B cell (primary cell): Measurements from ENCODE around the gene SHLD2. TPM values are rescaled to one million over a fixed set of nuclear protein-coding genes. Genes with fewer than 3 reads are reported as not detected.
"Not testable (repeated sequence)": the region's sequence is repeated elsewhere in the genome, so short reads cannot be mapped to it uniquely, and the experiment has no call there.

Source experiments
- ATAC-seq: fragments of 200-7000 bp; cut with Tn5 transposase; one replicate; pipeline ENCODE4 v1.10.0; 2021; ENCODE audit warnings: low read depth, mild to moderate bottlenecking, moderate number of reproducible peaks, moderate library complexity
- CTCF ChIA-PET: fragments of 350-600 bp; sonication (Branson Sonifier 250); formaldehyde crosslinking; loops from one replicate; lab custom pipeline; 2021; ENCODE audit warnings: antibody characterized with exemption, inconsistent platforms; lab: Charles Lee
- POLR2A ChIA-PET: fragments of 350-600 bp; sonication (Branson Sonifier 250); formaldehyde crosslinking; loops from one replicate; lab custom pipeline; 2021; ENCODE audit warnings: antibody characterized with exemption; lab: Charles Lee
- DNase-seq: peaks from one replicate; pipeline ENCODE4 v3.0.0; 2013
- H2AFZ ChIP-seq: 2 replicates; pipeline ENCODE4 v1.6.1; 2012; ENCODE audit warnings: mild to moderate bottlenecking, low read depth, low read length; ENCODE audit not compliant: insufficient read depth, poor library complexity, severe bottlenecking
- H3K27ac ChIP-seq, 2 donors: 1 replicate in 1 of 2; 2 replicates in 1 of 2; pipeline ENCODE4 v1.5.1; 2012 to 2013; ENCODE audit warnings: low read length in 2 of 2, mild to moderate bottlenecking in 2 of 2, moderate library complexity in 1 of 2
- H3K27me3 ChIP-seq, 4 experiments: fragments of 200-600 bp in 1 of 4; sonication (generic) in 1 of 4; replicated peaks in 1 of 4; 1 replicate in 2 of 4; 2 replicates in 2 of 4; pipeline versions ENCODE4 v1.6.1 to v1.7.0; 2013 to 2016; ENCODE audit warnings: low read length in 3 of 4, mild to moderate bottlenecking in 2 of 4, mixed read lengths in 1 of 4, moderate library complexity in 1 of 4; ENCODE audit not compliant: insufficient read depth in 4 of 4, control insufficient read depth in 3 of 4; ENCODE audit errors: control extremely low read depth in 1 of 4
- H3K36me3 ChIP-seq, 2 experiments: replicated peaks in 1 of 2; 1 replicate in 1 of 2; 2 replicates in 1 of 2; pipeline versions ENCODE4 v1.6.1 to v1.7.1; 2013; ENCODE audit warnings: low read length in 1 of 2; ENCODE audit not compliant: insufficient read depth in 2 of 2, control insufficient read depth in 1 of 2; ENCODE audit errors: control extremely low read depth in 1 of 2, extremely low read depth in 1 of 2
- H3K4me1 ChIP-seq, 2 donors: fragments of 200-600 bp in 1 of 2; sonication (generic) in 1 of 2; 1 replicate in 1 of 2; 2 replicates in 1 of 2; pipeline versions ENCODE4 v1.5.1 to v1.6.1; 2013 to 2017; ENCODE audit warnings: low read length in 2 of 2; ENCODE audit not compliant: control insufficient read depth in 2 of 2, insufficient read depth in 2 of 2
- H3K4me2 ChIP-seq: replicated peaks from 2 replicates; pipeline ENCODE3; 2012; ENCODE audit warnings: mild to moderate bottlenecking, low read depth, low read length; ENCODE audit not compliant: poor library complexity, severe bottlenecking
- H3K4me3 ChIP-seq, 5 experiments: fragments of 200-600 bp in 1 of 5; sonication (generic) in 1 of 5; 1 replicate in 3 of 5; 2 replicates in 2 of 5; pipeline versions ENCODE4 v1.5.1 to v1.7.0; 2011 to 2016; ENCODE audit warnings: low read length in 4 of 5, mild to moderate bottlenecking in 4 of 5, low read depth in 2 of 5, control low read depth in 1 of 5, moderate library complexity in 1 of 5; ENCODE audit not compliant: insufficient read depth in 1 of 5; ENCODE audit errors: control extremely low read depth in 1 of 5, extremely low read depth in 1 of 5
- H3K79me2 ChIP-seq: fragments of 200-600 bp; sonication (generic); one replicate; pipeline ENCODE4 v1.6.0; 2016; ENCODE audit warnings: low read length; ENCODE audit not compliant: control insufficient read depth, insufficient read depth
- H3K9ac ChIP-seq: fragments of 200-600 bp; sonication (generic); 2 replicates; pipeline ENCODE4 v1.6.1; 2017; ENCODE audit warnings: mild to moderate bottlenecking, low read length, moderate library complexity
- H3K9me3 ChIP-seq, 3 donors: one replicate each; pipeline versions ENCODE4 v1.6.1 to v1.7.1; 2013; ENCODE audit warnings: low read length in 2 of 3; ENCODE audit not compliant: control insufficient read depth in 2 of 3, insufficient read depth in 1 of 3; ENCODE audit errors: control extremely low read depth in 1 of 3
- H4K20me1 ChIP-seq: 2 replicates; pipeline ENCODE4 v1.6.0; 2012; ENCODE audit warnings: mild to moderate bottlenecking, low read length; ENCODE audit not compliant: insufficient read depth, control insufficient read depth, poor library complexity, severe bottlenecking
- H3K27ac Mint-ChIP-seq: one replicate; pipeline ENCODE4 v1.8.0; 2021; ENCODE audit warnings: mixed read lengths
- H3K27me3 Mint-ChIP-seq: one replicate; pipeline ENCODE4 v1.8.0; 2021; ENCODE audit warnings: mixed read lengths
- H3K4me1 Mint-ChIP-seq: one replicate; pipeline ENCODE4 v1.8.0; 2021; ENCODE audit warnings: mixed read lengths
- H3K4me3 Mint-ChIP-seq: one replicate; pipeline ENCODE4 v1.8.0; 2021; ENCODE audit warnings: mixed read lengths
- H3K9me3 Mint-ChIP-seq: one replicate; pipeline ENCODE4 v1.8.0; 2022; ENCODE audit warnings: mixed read lengths; ENCODE audit not compliant: insufficient read depth
- WGBS: methylation state at CpG from one replicate; pipeline ENCODE4 v1.1.5; 2013; ENCODE audit warnings: missing lambda C conversion rate; ENCODE audit not compliant: insufficient coverage; 5-methylcytosine and 5-hydroxymethylcytosine counted together
- intact Hi-C: fragments of 100-400 bp; cut with micrococcal nuclease; formaldehyde crosslinking; loops from one replicate; pipeline ENCODE4 v1.10.0; 2022
- polyA plus RNA-seq: library from polyadenylated mRNA; depleted of rRNA; stranded (reverse); fragments of >200 nt; gene quantifications from 2 replicates; pipeline ENCODE4 v1.2.3, GENCODE V29; 2012
- total RNA-seq, 2 donors: library from RNA; stranded (reverse); fragments of 120-200 nt in 1 of 2; gene quantifications; 1 replicate in 1 of 2; 2 replicates in 1 of 2; pipeline versions ENCODE4 v1.2.3 to v1.2.4, GENCODE V29; 2013 to 2022

The SHLD2 gene
- total and polyA plus RNA-seq, 2 donors (not counting 1 experiment from before 2014, with no cell fraction given), result 9.0 to 22.3 TPM

DNA sequence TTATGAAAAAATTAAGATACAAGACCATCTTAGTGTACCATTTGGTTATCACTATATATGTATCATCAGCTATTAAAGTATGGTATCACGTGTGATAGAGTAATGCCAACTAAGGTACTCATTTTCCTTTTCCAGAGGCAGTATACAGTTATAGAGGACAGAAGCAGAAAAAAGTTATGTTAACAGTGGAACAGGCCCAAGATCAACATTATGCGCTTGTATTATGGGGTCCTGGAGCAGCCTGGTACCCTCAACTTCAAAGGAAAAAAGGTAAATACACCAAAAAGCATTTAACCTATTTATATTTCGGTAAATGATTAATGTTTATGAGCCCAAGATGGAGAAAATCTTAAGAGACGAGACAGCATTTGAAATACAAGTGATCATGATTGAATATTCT, 75.7 kb downstream of the SHLD2 start:
- H3K27ac Mint-ChIP-seq, H3K9me3 Mint-ChIP-seq, H4K20me1 ChIP-seq, CTCF ChIA-PET, H3K79me2 ChIP-seq, H3K4me3 ChIP-seq, intact Hi-C loops, H3K4me3 Mint-ChIP-seq, H3K27ac ChIP-seq, H3K4me1 Mint-ChIP-seq, H2AFZ ChIP-seq, H3K9ac ChIP-seq, H3K27me3 Mint-ChIP-seq, ATAC-seq, POLR2A ChIA-PET, H3K27me3 ChIP-seq, H3K9me3 ChIP-seq, DNase-seq, H3K36me3 ChIP-seq, H3K4me2 ChIP-seq, H3K4me1 ChIP-seq: not testable (repeated sequence)
- WGBS, result no CpG with 5 or more reads among the region's 4 CpGs

DNA sequence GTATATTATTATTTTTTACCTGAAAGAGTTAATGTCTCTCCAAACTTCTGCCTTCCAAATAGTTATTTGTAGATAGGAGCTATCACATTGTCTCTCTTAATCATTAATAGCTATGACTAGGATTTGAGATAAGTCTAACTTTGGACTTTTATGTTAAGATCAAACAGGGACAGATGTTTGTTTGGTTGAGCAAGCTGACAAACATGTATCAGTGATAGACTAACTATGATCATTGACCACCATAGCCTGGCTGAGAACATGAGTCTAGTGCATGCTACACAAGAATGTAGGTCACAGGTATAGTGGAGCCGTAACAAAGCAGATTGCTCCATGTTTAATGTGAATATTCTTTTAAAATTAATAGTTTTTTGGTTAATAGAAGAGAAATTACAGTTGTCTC, 76.7 kb downstream of the SHLD2 start:
- H3K9me3 Mint-ChIP-seq, H3K4me3 Mint-ChIP-seq, H3K4me2 ChIP-seq, H3K27me3 ChIP-seq, H3K27me3 Mint-ChIP-seq, H2AFZ ChIP-seq, H3K79me2 ChIP-seq, H3K4me3 ChIP-seq, H3K27ac Mint-ChIP-seq, H3K4me1 ChIP-seq, POLR2A ChIA-PET, ATAC-seq, intact Hi-C loops, H3K9ac ChIP-seq, H3K27ac ChIP-seq, DNase-seq, H4K20me1 ChIP-seq, H3K4me1 Mint-ChIP-seq, H3K9me3 ChIP-seq, CTCF ChIA-PET, H3K36me3 ChIP-seq: not testable (repeated sequence)
- no CpG with 5 or more reads among the region's 1 CpG for WGBS

DNA sequence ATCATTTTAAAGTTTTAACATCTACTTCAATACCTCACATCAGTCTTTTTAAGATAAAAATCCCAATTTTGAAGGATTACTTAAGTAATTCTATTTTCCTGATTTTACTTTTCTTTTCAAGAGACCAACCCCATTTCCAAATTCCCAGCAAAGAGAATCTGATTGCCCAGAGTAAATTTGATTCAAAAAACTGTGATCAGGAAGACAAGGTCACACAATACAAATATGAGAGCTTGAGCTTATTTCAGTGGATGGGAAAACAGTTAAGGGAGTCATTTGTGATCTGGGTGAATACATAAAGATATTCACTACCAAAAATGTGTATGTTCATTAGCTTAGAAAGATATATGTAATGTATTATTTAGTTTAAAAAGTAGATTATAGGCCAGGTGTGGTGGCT, 77.2 kb downstream of the SHLD2 start:
- H3K4me3 ChIP-seq, H3K27me3 ChIP-seq, H3K79me2 ChIP-seq, H3K27ac Mint-ChIP-seq, intact Hi-C loops, H3K9me3 Mint-ChIP-seq, H3K9ac ChIP-seq, H3K36me3 ChIP-seq, DNase-seq, H3K4me2 ChIP-seq, H3K4me1 Mint-ChIP-seq, H3K9me3 ChIP-seq, H3K27me3 Mint-ChIP-seq, H3K4me3 Mint-ChIP-seq, H3K4me1 ChIP-seq, H4K20me1 ChIP-seq, POLR2A ChIA-PET, H2AFZ ChIP-seq, CTCF ChIA-PET, ATAC-seq, H3K27ac ChIP-seq: not testable (repeated sequence)

DNA sequence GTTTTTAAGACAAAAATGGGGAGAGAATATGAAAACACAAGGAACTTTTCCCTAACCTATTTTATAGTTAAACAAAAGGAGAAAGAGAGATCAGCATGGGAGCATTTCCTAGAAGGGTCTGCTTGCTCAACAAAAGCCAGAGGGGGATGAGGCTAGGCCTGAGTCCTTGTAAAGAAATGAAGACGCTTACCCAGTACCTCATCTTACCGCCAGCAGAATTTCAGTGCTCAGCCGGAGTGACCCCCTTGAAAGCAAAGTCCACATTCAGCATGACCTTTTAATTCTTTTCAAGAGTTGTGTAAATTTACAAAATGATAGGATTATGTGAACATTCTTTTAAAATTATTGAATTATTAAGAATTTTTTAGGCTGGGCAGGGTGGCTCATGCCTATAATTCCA, 82.6 kb downstream of the SHLD2 start:
- H3K27ac ChIP-seq, H3K4me1 ChIP-seq, H3K79me2 ChIP-seq, H3K27ac Mint-ChIP-seq, ATAC-seq, H3K4me3 Mint-ChIP-seq, POLR2A ChIA-PET, H2AFZ ChIP-seq, intact Hi-C loops, H3K9me3 Mint-ChIP-seq, H3K9me3 ChIP-seq, H3K4me1 Mint-ChIP-seq, H3K9ac ChIP-seq, CTCF ChIA-PET, H3K4me3 ChIP-seq, H3K4me2 ChIP-seq, DNase-seq, H3K36me3 ChIP-seq, H4K20me1 ChIP-seq, H3K27me3 Mint-ChIP-seq, H3K27me3 ChIP-seq: not testable (repeated sequence)
- WGBS, result no CpG with 5 or more reads among the region's 3 CpGs
